Myocyte (in vitro differentiated cells): ENCODE measurements around the gene PDZD2. TPM values are rescaled to one million over a fixed set of nuclear protein-coding genes. Genes with fewer than 3 reads are reported as not detected.

Experiments used
- DNase-seq: peaks from one replicate; pipeline ENCODE4 v3.0.0-alpha.2; 2012; ENCODE audit warnings: low read depth
- total RNA-seq: library from RNA; depleted of rRNA; stranded (reverse); fragments of >200 nt; gene quantifications from 2 replicates; pipeline ENCODE4 v1.2.3, GENCODE V29; 2014

The PDZD2 gene
- total RNA-seq, 1 donor from 2014 or later = not detected

- DNase-seq = peak; percentile 53
Observed at GRCh38 chr5:31811210-31811609, 172.3 kb downstream of the PDZD2 start.

GRCh38 chr5:31815376-31815775 is 176.4 kb downstream of the PDZD2 start:
- no peak for DNase-seq

- DNase-seq = no peak
Observed at GRCh38 chr5:31819926-31820516, 181.1 kb downstream of the PDZD2 start.

GRCh38 chr5:31823472-31823871 is 184.5 kb downstream of the PDZD2 start:
- no peak for DNase-seq

GRCh38 chr5:31824869-31825517 is 186.1 kb downstream of the PDZD2 start:
- DNase-seq = no peak

GRCh38 chr5:31825518-31826068 is 186.7 kb downstream of the PDZD2 start:
- DNase-seq = peak; percentile 55

GRCh38 chr5:31827867-31828266 is 188.9 kb downstream of the PDZD2 start:
- DNase-seq = no peak

- DNase-seq = no peak
Observed at GRCh38 chr5:31832966-31833365, 194.0 kb downstream of the PDZD2 start.

- no peak for DNase-seq
Observed at GRCh38 chr5:31833710-31834109, 194.8 kb downstream of the PDZD2 start.

GRCh38 chr5:31844622-31845345 is 205.9 kb downstream of the PDZD2 start:
- DNase-seq = no peak

- DNase-seq = no peak
Observed at GRCh38 chr5:31845361-31845760, 206.4 kb downstream of the PDZD2 start.

GRCh38 chr5:31846934-31847333 is 208.0 kb downstream of the PDZD2 start:
- no peak for DNase-seq

- no peak for DNase-seq
Observed at GRCh38 chr5:31847354-31847753, 208.4 kb downstream of the PDZD2 start.

- no peak for DNase-seq
Observed at GRCh38 chr5:31850981-31851689, 212.2 kb downstream of the PDZD2 start.

- no peak for DNase-seq
Observed at GRCh38 chr5:31853398-31854135, 214.6 kb downstream of the PDZD2 start.

GRCh38 chr5:31854181-31855133 is 215.5 kb downstream of the PDZD2 start:
- no peak for DNase-seq

- DNase-seq = no peak
Observed at GRCh38 chr5:31855134-31856040, 216.5 kb downstream of the PDZD2 start.

GRCh38 chr5:31859096-31859495 is 220.2 kb downstream of the PDZD2 start:
- DNase-seq = no peak

- no peak for DNase-seq
Observed at GRCh38 chr5:31860278-31860677, 221.3 kb downstream of the PDZD2 start.
